Choroid plexus epithelial cell (primary cell): ENCODE results near the gene HNRNPM.

Experiments used
- DNase-seq: peaks from one replicate; pipeline ENCODE4 v3.0.0-alpha.2; 2010; ENCODE audit warnings: low read depth
- H3K4me3 ChIP-seq: 2 replicates; pipeline ENCODE4 v1.5.1; 2011; ENCODE audit warnings: low read depth, mild to moderate bottlenecking, control low read depth, low read length, moderate library complexity
- CTCF ChIP-seq: conservative IDR thresholded peaks from 2 replicates; pipeline ENCODE4 v1.5.1; 2011; ENCODE audit warnings: low read depth, mild to moderate bottlenecking, control low read depth, inconsistent platforms, low read length, moderate library complexity

The HNRNPM gene

GRCh38 chr19:8446061-8446709 lies 1.4 kb downstream of the HNRNPM start:
- peak; percentile 22 for DNase-seq
- TF ChIP-seq CTCF = no peak
- H3K4me3 ChIP-seq = peak overlapping the region; percentile 95

GRCh38 chr19:8449830-8450229 lies 5.1 kb downstream of the HNRNPM start:
- DNase-seq = no peak

GRCh38 chr19:8451377-8451776 lies 6.6 kb downstream of the HNRNPM start:
- DNase-seq = peak; percentile 35
- no peak overlapping the region for H3K4me3 ChIP-seq
- no peak for TF ChIP-seq CTCF

More at GRCh38 chr19:8449830-8450229, 5.1 kb downstream of the HNRNPM start:
- TF ChIP-seq CTCF = no peak
- no peak overlapping the region for H3K4me3 ChIP-seq

GRCh38 chr19:8451885-8452284 lies 7.1 kb downstream of the HNRNPM start:
- peak; percentile 51 for DNase-seq
- TF ChIP-seq CTCF = no peak

GRCh38 chr19:8452446-8453123 lies 7.8 kb downstream of the HNRNPM start:
- H3K4me3 ChIP-seq = no peak overlapping the region
- no peak for TF ChIP-seq CTCF
- DNase-seq = no peak

More at GRCh38 chr19:8451885-8452284, 7.1 kb downstream of the HNRNPM start:
- no peak overlapping the region for H3K4me3 ChIP-seq

- H3K4me3 ChIP-seq = no peak overlapping the region
- TF ChIP-seq CTCF = no peak
- DNase-seq = no peak
Observed at GRCh38 chr19:8453616-8454015, 8.8 kb downstream of the HNRNPM start.

GRCh38 chr19:8454218-8454617 lies 9.4 kb downstream of the HNRNPM start:
- H3K4me3 ChIP-seq = no peak overlapping the region
- TF ChIP-seq CTCF = no peak

More at GRCh38 chr19:8454218-8454617, 9.4 kb downstream of the HNRNPM start:
- DNase-seq = no peak
